K562 (cell line): ENCODE results near the gene IL13.

Experiments used
- ARID3B ChIP-seq: fragments of 250-450 bp; sonication (Bioruptor Pico); IDR thresholded peaks from 2 replicates; pipeline ENCODE4 v1.4.0; 2020; ENCODE audit warnings: borderline replicate concordance
- FOSL1 ChIP-seq: fragments of 200-800 bp; sonication (Bioruptor generic); conservative IDR thresholded peaks from 2 replicates; pipeline ENCODE4 v1.6.1; 2016; ENCODE audit warnings: missing genetic modification characterization, missing compliant biosample characterization
- FOXK2 ChIP-seq, 2 experiments: fragments of 450-650 bp; IDR thresholded peaks in 1 of 2; conservative IDR thresholded peaks in 1 of 2; 2 replicates each; pipeline ENCODE4 v1.6.1; 2016; ENCODE audit warnings: low read depth in 2 of 2, mild to moderate bottlenecking in 1 of 2
- HMG20B ChIP-seq: fragments of 250-450 bp; sonication (Bioruptor Pico); IDR thresholded peaks from 2 replicates; pipeline ENCODE4 v1.5.0; 2021; ENCODE audit warnings: mild to moderate bottlenecking
- JUN ChIP-seq, 2 experiments: sonication (generic) in 1 of 2; formaldehyde crosslinking in 1 of 2; IDR thresholded peaks; 2 replicates each; pipeline versions ENCODE4 v1.6.1 to v1.8.0; 2012 to 2022; ENCODE audit warnings: borderline replicate concordance in 2 of 2, mild to moderate bottlenecking in 2 of 2, improper control_type of control experiment in 1 of 2, low read depth in 1 of 2, low read length in 1 of 2, missing genetic modification reagents in 1 of 2
- MAX ChIP-seq: sonication (generic); formaldehyde crosslinking; IDR thresholded peaks from 2 replicates; pipeline ENCODE4 v1.9.0; 2022; ENCODE audit warnings: mild to moderate bottlenecking, missing genetic modification reagents
- MTF1 ChIP-seq: fragments of 250-450 bp; sonication (Bioruptor Pico); IDR thresholded peaks from 2 replicates; pipeline ENCODE4 v1.9.0; 2021; ENCODE audit warnings: moderate library complexity, mild to moderate bottlenecking, inconsistent platforms, borderline replicate concordance
- NR1H2 ChIP-seq: sonication (generic); formaldehyde crosslinking; IDR thresholded peaks from 2 replicates; pipeline ENCODE4 v1.4.0; 2020; ENCODE audit warnings: mild to moderate bottlenecking, missing genetic modification reagents
- RFX5 ChIP-seq: IDR thresholded peaks from 2 replicates; pipeline ENCODE4 v1.6.1; 2011; ENCODE audit warnings: low read depth, mild to moderate bottlenecking, improper control_type of control experiment, low read length
- SMAD2 ChIP-seq: fragments of 150-350 bp; IDR thresholded peaks from 2 replicates; pipeline ENCODE4 v1.6.1; 2014; ENCODE audit warnings: low read depth, mild to moderate bottlenecking, low read length
- ZNF124 ChIP-seq: sonication (generic); formaldehyde crosslinking; IDR thresholded peaks from 2 replicates; pipeline ENCODE4 v1.8.1; 2022; ENCODE audit warnings: missing genetic modification reagents
- TF ChIP-seq, protein P1 (sequence below), 3 experiments: IDR thresholded peaks in 2 of 3; conservative IDR thresholded peaks in 1 of 3; 2 replicates each; pipeline ENCODE4 v1.5.1; 2011 to 2012; ENCODE audit warnings: low read length in 3 of 3, mild to moderate bottlenecking in 3 of 3, control low read depth in 2 of 3, improper control_type of control experiment in 1 of 3, inconsistent platforms in 1 of 3, low read depth in 1 of 3, mixed read lengths in 1 of 3, moderate library complexity in 1 of 3; ENCODE audit not compliant: insufficient read depth in 2 of 3
- TF ChIP-seq, protein P2 (sequence below): sonication (generic); formaldehyde crosslinking; IDR thresholded peaks from 2 replicates; pipeline ENCODE4 v1.8.1; 2022; ENCODE audit warnings: missing genetic modification reagents

- TF ChIP-seq FOXK2 (conservative IDR thresholded peaks at IDR 0.05 in 1 of 2, IDR thresholded peaks at IDR 0.05 in 1 of 2; ENCODE audit: low read depth in 2 of 2), result no peak
- TF ChIP-seq, protein P1, sequence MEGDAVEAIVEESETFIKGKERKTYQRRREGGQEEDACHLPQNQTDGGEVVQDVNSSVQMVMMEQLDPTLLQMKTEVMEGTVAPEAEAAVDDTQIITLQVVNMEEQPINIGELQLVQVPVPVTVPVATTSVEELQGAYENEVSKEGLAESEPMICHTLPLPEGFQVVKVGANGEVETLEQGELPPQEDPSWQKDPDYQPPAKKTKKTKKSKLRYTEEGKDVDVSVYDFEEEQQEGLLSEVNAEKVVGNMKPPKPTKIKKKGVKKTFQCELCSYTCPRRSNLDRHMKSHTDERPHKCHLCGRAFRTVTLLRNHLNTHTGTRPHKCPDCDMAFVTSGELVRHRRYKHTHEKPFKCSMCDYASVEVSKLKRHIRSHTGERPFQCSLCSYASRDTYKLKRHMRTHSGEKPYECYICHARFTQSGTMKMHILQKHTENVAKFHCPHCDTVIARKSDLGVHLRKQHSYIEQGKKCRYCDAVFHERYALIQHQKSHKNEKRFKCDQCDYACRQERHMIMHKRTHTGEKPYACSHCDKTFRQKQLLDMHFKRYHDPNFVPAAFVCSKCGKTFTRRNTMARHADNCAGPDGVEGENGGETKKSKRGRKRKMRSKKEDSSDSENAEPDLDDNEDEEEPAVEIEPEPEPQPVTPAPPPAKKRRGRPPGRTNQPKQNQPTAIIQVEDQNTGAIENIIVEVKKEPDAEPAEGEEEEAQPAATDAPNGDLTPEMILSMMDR (IDR thresholded peaks at IDR 0.05 in 2 of 3, conservative IDR thresholded peaks at IDR 0.05 in 1 of 3; ENCODE audit: insufficient read depth in 2 of 3, low read depth in 1 of 3, low read length in 3 of 3), result no peak
- peak; percentile 91 for TF ChIP-seq MAX (CRISPR knock-in tag)
- no peak for TF ChIP-seq SMAD2
- no peak for TF ChIP-seq RFX5
- no peak for TF ChIP-seq MTF1 (CRISPR knock-in tag)
- TF ChIP-seq ZNF124 (CRISPR knock-in tag), result no peak
- TF ChIP-seq NR1H2 (CRISPR knock-in tag), result no peak
- TF ChIP-seq, protein P2, sequence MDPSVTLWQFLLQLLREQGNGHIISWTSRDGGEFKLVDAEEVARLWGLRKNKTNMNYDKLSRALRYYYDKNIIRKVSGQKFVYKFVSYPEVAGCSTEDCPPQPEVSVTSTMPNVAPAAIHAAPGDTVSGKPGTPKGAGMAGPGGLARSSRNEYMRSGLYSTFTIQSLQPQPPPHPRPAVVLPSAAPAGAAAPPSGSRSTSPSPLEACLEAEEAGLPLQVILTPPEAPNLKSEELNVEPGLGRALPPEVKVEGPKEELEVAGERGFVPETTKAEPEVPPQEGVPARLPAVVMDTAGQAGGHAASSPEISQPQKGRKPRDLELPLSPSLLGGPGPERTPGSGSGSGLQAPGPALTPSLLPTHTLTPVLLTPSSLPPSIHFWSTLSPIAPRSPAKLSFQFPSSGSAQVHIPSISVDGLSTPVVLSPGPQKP, result no peak
- no peak for TF ChIP-seq HMG20B (CRISPR knock-in tag)
- TF ChIP-seq FOSL1 (tag), result no peak
- peak; percentile 84; the same call in 1 of the 2 replicates for TF ChIP-seq ARID3B (CRISPR knock-in tag)
- peak; percentile 49; the same call in 1 of the 2 replicates for TF ChIP-seq JUN (IDR thresholded peaks at IDR 0.05; ENCODE audit: borderline replicate concordance, low read depth, low read length)
- TF ChIP-seq JUN (CRISPR knock-in tag; IDR thresholded peaks at IDR 0.05; ENCODE audit: borderline replicate concordance), result no peak
Measured at GRCh38 chr5:132663771-132664695, 6.1 kb downstream of the IL13 start.
